HG03565 (cell line): Measurements from ENCODE around the gene DUSP5.

Experiments
- ATAC-seq: cut with Tn5 transposase; IDR thresholded peaks from one replicate; pipeline ENCODE4 v1.9.1; 2021; ENCODE audit warnings: mild to moderate bottlenecking, moderate library complexity; ENCODE audit not compliant: unreplicated experiment

The DUSP5 gene

GRCh38 chr10:110479710-110480109 lies 18.0 kb upstream of the DUSP5 start:
- ATAC-seq, result no peak

GRCh38 chr10:110480387-110480786 lies 17.3 kb upstream of the DUSP5 start:
- no peak for ATAC-seq

- no peak for ATAC-seq
These were observed 15.8 kb upstream of the DUSP5 start for GRCh38 chr10:110481919-110482318.

DNA sequence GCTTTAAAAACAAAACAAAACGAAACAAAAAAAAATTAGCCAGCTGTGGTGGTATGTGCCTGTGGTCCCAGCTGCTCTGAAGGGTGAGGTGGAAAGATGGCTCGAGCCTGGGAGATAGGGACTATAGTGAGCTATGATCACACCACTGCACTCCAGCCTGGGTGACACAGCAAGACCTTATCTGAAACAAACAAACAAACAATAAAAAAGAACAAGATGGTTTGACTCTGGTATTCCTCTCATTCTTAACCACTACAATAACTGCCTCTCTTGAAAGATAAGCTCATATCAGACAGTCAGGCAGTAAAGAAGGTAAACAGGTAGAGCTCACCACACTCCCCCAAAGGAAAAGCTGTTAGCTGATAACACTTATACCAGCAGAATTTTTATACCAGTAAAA lies 14.1 kb upstream of the DUSP5 start:
- no peak for ATAC-seq

- no peak for ATAC-seq
These were observed 12.2 kb upstream of the DUSP5 start for GRCh38 chr10:110485541-110485940.

- ATAC-seq, result no peak
These were observed 10.9 kb upstream of the DUSP5 start for GRCh38 chr10:110486680-110487410.

DNA sequence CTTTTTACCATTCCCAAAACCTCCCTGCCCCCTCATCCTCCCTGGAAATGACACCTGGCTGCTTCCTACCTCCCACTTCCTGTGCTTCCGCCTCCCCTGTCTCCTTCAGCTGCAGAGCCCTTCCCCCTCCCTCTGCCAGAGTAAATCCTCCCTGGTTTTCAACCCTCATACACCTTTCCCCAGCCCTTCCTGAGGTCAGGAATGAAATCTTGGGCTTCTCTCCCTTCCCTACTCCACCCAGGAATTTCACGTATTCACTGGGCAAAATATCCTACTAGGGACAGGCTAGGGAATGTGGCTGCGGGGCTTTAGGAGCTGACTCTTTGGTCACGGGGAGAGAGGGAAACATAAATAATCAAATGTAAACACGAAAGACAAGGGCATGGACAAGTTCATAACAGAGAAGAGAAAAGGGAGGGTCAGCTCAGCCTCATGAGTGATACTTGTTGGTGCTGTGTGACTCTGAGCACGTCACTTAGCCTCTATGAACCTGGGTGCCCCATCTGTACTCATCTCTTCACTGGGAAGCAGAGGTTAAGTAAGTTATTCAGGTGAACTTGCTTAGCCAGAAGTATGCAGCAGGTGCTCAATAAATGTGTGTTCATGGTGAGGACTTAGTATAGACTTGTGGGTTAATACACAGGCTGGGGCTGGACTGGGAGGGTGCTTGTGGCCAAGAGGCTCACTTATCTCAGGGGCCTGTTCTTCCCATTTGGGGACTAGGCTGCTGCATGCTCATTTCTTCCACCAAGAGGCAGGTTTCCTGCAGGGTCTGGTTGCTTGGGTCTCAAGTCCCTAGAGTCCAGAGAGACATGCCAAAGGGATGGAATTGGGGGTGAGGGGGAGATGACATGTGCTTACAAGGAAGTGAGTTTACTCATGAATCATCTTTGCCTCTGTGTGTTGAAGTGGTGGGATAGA lies 10.0 kb upstream of the DUSP5 start:
- ATAC-seq, result no peak

- ATAC-seq, result no peak
These were observed 9.4 kb upstream of the DUSP5 start for GRCh38 chr10:110488332-110488681.

DNA sequence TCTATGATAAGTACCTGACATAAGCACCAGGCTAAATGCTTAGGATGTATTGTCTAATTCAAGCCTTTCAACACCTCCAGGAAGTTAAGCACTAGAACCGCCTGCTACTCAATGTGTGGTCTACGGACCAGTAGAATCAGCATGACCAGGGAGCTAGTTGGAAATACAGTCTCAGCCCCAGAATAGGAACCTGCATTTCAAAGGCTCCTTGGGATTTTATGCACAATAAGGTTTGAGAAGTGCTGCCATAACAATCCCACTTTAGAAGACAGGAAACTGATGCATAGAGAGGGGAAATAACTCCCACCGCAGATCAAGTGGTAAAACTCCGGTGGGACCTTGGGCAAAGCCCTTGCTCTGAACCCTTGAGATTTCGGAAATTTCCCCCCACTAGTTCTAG lies 8.8 kb upstream of the DUSP5 start:
- no peak for ATAC-seq

DNA sequence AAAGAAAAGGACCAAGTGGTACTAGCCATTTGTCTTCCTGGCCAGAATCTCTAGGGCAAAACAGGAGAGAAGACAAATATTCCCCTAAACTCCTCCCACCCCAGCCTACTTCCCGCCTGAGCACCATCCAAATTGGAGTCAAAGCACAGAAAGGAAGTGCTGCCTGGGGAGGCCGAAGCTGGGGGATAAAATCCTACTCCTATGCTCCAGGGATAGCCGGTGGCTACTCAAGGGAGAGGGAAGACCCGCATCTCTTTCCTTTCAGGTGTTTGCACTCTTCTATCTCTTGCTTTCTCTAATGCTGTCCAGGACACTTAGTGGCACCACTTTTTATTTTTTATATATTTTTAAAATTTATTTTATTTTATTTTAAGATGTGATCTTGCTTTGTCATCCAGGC lies 7.1 kb upstream of the DUSP5 start:
- ATAC-seq, result no peak

DNA sequence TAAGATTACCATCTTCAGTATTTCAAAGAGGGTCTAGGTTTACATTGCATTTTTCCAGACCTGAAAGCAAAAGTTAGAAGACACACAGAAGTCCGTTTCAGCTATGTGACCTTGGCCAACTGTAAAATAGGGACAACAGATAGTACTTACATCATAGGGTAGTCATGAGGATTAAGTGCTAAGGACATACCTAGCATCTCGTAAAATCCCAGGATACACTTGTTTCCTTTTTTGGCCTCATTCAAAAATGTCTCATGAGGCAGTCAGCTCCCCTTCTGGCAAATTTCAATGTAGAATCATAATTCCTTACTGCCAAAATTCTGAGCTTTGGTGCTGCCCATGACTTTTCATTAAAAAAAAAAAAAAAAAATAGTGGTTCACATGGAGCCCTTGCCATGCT lies 6.4 kb upstream of the DUSP5 start:
- ATAC-seq, result no peak

DNA sequence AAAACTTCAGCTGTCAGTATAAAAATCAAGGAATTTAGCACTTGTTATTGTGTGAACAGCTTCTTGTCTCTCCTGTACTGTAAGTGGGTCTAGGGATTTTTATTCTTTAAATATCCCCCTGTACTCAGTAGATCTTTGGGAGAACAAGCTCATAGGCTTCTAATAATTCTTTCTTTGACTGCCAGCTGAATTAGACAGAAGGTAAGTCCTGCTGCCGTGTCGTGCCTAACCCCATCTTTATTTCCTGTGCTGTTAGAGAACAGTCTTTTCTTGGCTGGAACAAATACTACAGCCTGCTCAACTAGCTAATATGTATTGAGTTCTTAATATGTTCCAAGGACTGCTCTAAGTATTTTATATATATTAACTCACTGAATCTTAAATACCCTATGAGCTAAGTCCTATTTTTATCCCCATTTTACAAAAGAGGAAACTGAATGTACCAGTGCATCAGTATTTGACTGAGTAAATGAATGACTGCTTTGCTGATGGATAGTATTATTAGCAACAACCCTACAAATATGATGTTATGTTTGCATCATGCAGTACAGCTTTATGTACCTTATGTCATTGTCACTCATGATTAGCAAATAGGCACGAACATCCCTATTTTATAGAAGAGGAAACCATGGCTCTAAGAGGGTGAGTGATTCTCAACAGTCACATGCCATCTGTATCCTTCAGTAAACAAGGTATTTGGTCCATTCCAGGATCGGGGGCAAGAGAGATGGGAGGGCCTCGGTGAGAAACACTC lies 5.5 kb upstream of the DUSP5 start:
- peak; percentile 60 for ATAC-seq

DNA sequence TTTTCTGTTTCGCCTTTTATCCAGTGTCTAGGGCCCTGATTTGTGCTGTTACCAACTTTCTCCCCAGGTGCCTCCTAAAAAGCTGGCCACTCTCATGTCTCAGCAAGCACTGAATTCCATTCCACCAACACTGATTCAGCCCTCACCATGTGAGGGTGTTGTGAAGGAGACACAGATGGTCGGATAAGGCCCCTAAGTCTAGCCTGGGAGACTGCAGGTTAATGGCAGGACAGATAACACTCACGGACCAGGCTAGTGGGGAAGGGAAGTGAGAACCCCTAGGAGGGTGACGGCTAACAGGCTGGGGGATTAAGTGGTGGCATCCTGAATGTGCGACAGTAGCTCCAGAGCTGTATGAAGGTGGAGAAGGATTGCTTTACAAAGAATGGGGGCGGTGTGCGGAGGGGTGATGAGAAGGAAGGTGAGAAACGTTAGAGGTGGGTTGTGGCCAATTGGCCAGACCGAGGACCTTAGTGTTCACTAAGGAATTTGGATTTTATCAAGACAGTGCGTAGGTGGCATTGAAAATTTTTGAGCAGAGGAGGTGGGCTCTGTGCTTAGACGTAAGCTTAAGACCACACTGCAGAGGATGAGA lies 3.8 kb upstream of the DUSP5 start:
- no peak for ATAC-seq

DNA sequence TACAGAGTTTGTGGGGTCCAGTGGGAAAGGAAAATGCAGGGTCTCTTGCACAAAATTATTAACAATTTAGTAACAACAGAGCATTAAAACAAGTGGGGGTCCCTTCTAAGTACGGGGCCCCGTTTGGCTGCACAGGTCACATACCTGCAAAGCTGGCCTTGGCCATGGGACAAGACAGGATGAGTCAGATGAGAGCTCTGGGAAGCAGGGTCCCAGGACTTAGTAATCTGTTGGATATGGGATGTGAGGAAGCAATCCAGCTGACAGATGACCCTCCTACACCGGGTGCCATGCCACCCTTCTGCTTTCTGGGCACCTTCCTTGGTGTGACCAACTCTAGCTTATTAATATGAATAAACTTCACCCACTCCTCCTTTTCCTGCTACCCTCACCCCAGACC lies 3.2 kb upstream of the DUSP5 start:
- ATAC-seq, result no peak

GRCh38 chr10:110495731-110496552 lies 1.8 kb upstream of the DUSP5 start:
- ATAC-seq, result no peak

- ATAC-seq, result no peak
These were observed 912 bp upstream of the DUSP5 start for GRCh38 chr10:110496553-110497437.

DNA sequence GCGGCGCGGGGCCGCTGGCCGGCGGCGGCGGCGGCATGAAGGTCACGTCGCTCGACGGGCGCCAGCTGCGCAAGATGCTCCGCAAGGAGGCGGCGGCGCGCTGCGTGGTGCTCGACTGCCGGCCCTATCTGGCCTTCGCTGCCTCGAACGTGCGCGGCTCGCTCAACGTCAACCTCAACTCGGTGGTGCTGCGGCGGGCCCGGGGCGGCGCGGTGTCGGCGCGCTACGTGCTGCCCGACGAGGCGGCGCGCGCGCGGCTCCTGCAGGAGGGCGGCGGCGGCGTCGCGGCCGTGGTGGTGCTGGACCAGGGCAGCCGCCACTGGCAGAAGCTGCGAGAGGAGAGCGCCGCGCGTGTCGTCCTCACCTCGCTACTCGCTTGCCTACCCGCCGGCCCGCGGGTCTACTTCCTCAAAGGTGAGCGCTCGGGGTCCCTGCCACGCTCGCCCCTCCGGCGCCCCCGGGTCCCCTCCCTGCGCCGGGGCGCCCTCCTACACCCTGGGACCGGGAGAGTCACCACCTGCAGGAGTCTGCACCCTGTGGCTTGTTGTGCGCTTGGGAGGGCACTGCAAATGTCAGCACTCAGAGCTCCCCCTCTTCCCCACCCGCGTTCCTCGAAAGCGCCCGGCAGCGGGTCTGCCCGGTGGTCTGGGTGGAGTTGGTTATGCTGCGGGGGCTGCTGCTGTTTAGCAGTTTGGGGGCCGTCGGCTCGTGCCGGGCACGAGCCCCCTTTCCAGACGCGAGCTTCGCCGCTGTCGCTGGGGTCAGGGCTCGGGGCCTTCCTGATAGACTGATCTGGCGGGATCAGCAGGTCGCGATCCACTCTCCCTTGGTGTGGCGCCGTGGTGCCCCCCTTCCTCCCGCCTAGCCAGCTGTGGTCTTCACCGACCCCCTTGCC lies 627 bp downstream of the DUSP5 start:
- ATAC-seq, result peak; percentile 13
